Measurements from ENCODE around the gene IL18.

- no peak for TF ChIP-seq ZNF423 (CRISPR knock-in tag; IDR thresholded peaks at IDR 0.05)
- TF ChIP-seq CTCF (IDR thresholded peaks at IDR 0.05), result no peak
- no peak for TF ChIP-seq ELF4 (CRISPR knock-in tag; IDR thresholded peaks at IDR 0.05; ENCODE audit: low read depth)
- TF ChIP-seq ZNF512 (CRISPR knock-in tag; IDR thresholded peaks at IDR 0.05; ENCODE audit: borderline replicate concordance), result no peak
- TF ChIP-seq IRF1 (CRISPR knock-in tag; IDR thresholded peaks at IDR 0.05), result no peak
- no peak for TF ChIP-seq ZNF416 (CRISPR knock-in tag; IDR thresholded peaks at IDR 0.05)
- no peak for TF ChIP-seq GTF2I (CRISPR knock-in tag; conservative IDR thresholded peaks at IDR 0.05)
- TF ChIP-seq STAT6 (CRISPR knock-in tag; conservative IDR thresholded peaks at IDR 0.05; ENCODE audit: low read depth), result no peak
- TF ChIP-seq ZNF232 (CRISPR knock-in tag; IDR thresholded peaks at IDR 0.05), result no peak
- no peak for TF ChIP-seq GRHL2 (CRISPR knock-in tag; IDR thresholded peaks at IDR 0.05; ENCODE audit: insufficient replicate concordance, severe bottlenecking)
- TF ChIP-seq MAX (CRISPR knock-in tag; IDR thresholded peaks at IDR 0.05), result no peak
Observed at GRCh38 chr11:112097734-112098528, 66.0 kb downstream of the IL18 start.

Measured in WTC11 (cell line).